ENCODE measurements around the gene TRIB2. TPM values are rescaled to one million over a fixed set of nuclear protein-coding genes. Genes with fewer than 3 reads are reported as not detected.

Gene TRIB2
- polyA plus RNA-seq, 1 of the 3 experiments (the other 2 are of a cell fraction): 27.5 TPM

DNA sequence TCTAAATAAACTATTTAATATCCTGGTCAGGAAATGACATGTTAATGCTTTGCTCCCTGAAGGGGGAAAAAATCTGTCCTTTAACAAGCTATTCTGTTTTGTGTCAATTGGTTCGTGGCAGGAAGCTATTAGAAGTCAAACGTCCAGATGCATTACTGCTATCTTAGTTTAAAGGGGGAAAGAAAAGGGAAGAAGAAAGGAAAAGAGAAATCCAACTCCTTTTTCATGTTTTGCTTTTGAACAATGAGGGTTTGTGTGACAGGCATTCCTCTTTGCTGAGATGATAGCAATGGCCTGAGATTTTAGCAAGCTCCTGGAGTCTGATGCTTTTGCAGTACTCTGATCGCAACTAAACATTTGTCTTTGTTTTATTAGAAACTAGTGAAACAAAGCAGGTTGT lies 24.6 kb downstream of the TRIB2 start:
- peaks cover 37 to 56% of the 10 kb centered on the region in 2 experiments for H3K36me3 ChIP-seq (replicated peaks in 1 of 2; ENCODE audit: control insufficient read depth in 1 of 2, insufficient read depth in 2 of 2, low read length in 1 of 2)
- H3K4me2 ChIP-seq: no peak overlapping the region
- H3K27ac ChIP-seq (ENCODE audit: low read depth in 2 of 2, low read length in 1 of 2): peak overlapping the region; percentile 13 to 64; a peak in 3 of 4 replicates
- H3K9me2 ChIP-seq: no peaks in the 10 kb centered on the region
- H3K4me3 ChIP-seq (ENCODE audit: low read depth in 2 of 2, low read length in 1 of 2): no peak overlapping the region
- H3F3A ChIP-seq (replicated peaks; ENCODE audit: insufficient read depth): peaks cover 13% of the 10 kb centered on the region
- peak; percentile 49 for DNase-seq
- TF ChIP-seq SIN3A (IDR thresholded peaks at IDR 0.05; ENCODE audit: borderline replicate concordance, low read depth, low read length): 0 out of 2 replicates have a peak, but pooled peaks have one; percentile 30
- TF ChIP-seq FOSL2 (IDR thresholded peaks at IDR 0.05; ENCODE audit: borderline replicate concordance, low read depth): no peak
- peak; percentile 53 for TF ChIP-seq TCF12 (IDR thresholded peaks at IDR 0.05)
- TF ChIP-seq EP300 (IDR thresholded peaks at IDR 0.05; ENCODE audit: borderline replicate concordance in 1 of 2, low read depth in 1 of 2, low read length in 1 of 2): peak in 1 of 2 experiments; percentile 63; a peak in 3 of 4 replicates
- TF ChIP-seq, protein P1, sequence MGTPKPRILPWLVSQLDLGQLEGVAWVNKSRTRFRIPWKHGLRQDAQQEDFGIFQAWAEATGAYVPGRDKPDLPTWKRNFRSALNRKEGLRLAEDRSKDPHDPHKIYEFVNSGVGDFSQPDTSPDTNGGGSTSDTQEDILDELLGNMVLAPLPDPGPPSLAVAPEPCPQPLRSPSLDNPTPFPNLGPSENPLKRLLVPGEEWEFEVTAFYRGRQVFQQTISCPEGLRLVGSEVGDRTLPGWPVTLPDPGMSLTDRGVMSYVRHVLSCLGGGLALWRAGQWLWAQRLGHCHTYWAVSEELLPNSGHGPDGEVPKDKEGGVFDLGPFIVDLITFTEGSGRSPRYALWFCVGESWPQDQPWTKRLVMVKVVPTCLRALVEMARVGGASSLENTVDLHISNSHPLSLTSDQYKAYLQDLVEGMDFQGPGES (IDR thresholded peaks at IDR 0.05; ENCODE audit: low read depth, low read length): no peak
- TF ChIP-seq, protein P2, sequence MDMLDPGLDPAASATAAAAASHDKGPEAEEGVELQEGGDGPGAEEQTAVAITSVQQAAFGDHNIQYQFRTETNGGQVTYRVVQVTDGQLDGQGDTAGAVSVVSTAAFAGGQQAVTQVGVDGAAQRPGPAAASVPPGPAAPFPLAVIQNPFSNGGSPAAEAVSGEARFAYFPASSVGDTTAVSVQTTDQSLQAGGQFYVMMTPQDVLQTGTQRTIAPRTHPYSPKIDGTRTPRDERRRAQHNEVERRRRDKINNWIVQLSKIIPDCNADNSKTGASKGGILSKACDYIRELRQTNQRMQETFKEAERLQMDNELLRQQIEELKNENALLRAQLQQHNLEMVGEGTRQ (IDR thresholded peaks at IDR 0.05; ENCODE audit: borderline replicate concordance, low read depth, low read length): no peak
- no peak for TF ChIP-seq ZBTB33 (IDR thresholded peaks at IDR 0.05; ENCODE audit: borderline replicate concordance, low read depth)
- no peak for TF ChIP-seq RFX5 (IDR thresholded peaks at IDR 0.05; ENCODE audit: low read length)
- TF ChIP-seq, protein P3, sequence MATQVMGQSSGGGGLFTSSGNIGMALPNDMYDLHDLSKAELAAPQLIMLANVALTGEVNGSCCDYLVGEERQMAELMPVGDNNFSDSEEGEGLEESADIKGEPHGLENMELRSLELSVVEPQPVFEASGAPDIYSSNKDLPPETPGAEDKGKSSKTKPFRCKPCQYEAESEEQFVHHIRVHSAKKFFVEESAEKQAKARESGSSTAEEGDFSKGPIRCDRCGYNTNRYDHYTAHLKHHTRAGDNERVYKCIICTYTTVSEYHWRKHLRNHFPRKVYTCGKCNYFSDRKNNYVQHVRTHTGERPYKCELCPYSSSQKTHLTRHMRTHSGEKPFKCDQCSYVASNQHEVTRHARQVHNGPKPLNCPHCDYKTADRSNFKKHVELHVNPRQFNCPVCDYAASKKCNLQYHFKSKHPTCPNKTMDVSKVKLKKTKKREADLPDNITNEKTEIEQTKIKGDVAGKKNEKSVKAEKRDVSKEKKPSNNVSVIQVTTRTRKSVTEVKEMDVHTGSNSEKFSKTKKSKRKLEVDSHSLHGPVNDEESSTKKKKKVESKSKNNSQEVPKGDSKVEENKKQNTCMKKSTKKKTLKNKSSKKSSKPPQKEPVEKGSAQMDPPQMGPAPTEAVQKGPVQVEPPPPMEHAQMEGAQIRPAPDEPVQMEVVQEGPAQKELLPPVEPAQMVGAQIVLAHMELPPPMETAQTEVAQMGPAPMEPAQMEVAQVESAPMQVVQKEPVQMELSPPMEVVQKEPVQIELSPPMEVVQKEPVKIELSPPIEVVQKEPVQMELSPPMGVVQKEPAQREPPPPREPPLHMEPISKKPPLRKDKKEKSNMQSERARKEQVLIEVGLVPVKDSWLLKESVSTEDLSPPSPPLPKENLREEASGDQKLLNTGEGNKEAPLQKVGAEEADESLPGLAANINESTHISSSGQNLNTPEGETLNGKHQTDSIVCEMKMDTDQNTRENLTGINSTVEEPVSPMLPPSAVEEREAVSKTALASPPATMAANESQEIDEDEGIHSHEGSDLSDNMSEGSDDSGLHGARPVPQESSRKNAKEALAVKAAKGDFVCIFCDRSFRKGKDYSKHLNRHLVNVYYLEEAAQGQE (IDR thresholded peaks at IDR 0.05; ENCODE audit: low read depth, low read length): no peak
- TF ChIP-seq ELF1 (IDR thresholded peaks at IDR 0.05): no peak
- TF ChIP-seq, protein P4, sequence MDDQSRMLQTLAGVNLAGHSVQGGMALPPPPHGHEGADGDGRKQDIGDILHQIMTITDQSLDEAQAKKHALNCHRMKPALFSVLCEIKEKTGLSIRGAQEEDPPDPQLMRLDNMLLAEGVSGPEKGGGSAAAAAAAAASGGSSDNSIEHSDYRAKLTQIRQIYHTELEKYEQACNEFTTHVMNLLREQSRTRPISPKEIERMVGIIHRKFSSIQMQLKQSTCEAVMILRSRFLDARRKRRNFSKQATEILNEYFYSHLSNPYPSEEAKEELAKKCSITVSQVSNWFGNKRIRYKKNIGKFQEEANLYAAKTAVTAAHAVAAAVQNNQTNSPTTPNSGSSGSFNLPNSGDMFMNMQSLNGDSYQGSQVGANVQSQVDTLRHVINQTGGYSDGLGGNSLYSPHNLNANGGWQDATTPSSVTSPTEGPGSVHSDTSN (IDR thresholded peaks at IDR 0.05): peak; percentile 40; the same call in 1 of the 2 replicates
- no peak for TF ChIP-seq RXRA (IDR thresholded peaks at IDR 0.05; ENCODE audit: borderline replicate concordance, low read depth)
- no peak for TF ChIP-seq RCOR1 (IDR thresholded peaks at IDR 0.05; ENCODE audit: low read length)
- no peak for TF ChIP-seq GABPA (IDR thresholded peaks at IDR 0.05; ENCODE audit: low read depth)
- no peak for TF ChIP-seq MXI1 (IDR thresholded peaks at IDR 0.05; ENCODE audit: low read depth, low read length)
- no peak for TF ChIP-seq TAF1 (IDR thresholded peaks at IDR 0.05; ENCODE audit: borderline replicate concordance, low read depth, low read length)
- no peak for TF ChIP-seq RAD21 (IDR thresholded peaks at IDR 0.05; ENCODE audit: low read length)
- no peak for TF ChIP-seq YY1 (IDR thresholded peaks at IDR 0.05; ENCODE audit: low read depth)
- no peak for TF ChIP-seq NRF1 (IDR thresholded peaks at IDR 0.05; ENCODE audit: low read depth, low read length)
- TF ChIP-seq EZH2phosphoT487 (IDR thresholded peaks at IDR 0.05; ENCODE audit: borderline replicate concordance, low read depth): no peak
- no peak for TF ChIP-seq CHD2 (IDR thresholded peaks at IDR 0.05; ENCODE audit: low read length, partially characterized antibody)
- TF ChIP-seq JUND (IDR thresholded peaks at IDR 0.05): 0 out of 2 replicates have a peak, but pooled peaks have one; percentile 10
- no peak for TF ChIP-seq FOXJ3 (CRISPR knock-in tag; IDR thresholded peaks at IDR 0.05)
- TF ChIP-seq NFIC (IDR thresholded peaks at IDR 0.05; ENCODE audit: borderline replicate concordance): no peak
- no peaks in the 10 kb centered on the region for H3K9me3 ChIP-seq
- H2AFZ ChIP-seq (ENCODE audit: low read depth): no peak overlapping the region
- peaks cover 10 to 16% of the 10 kb centered on the region in 2 experiments; a peak in 2 of 4 replicates for H3K4me1 ChIP-seq (ENCODE audit: control insufficient read depth in 1 of 2, insufficient read depth in 2 of 2, low read depth in 1 of 2, low read length in 1 of 2)
- POLR2A ChIA-PET: interaction anchor here (0.6 to 1.2 kb wide), 2 partner anchors 14 to 24 kb away, joined by 3 read pairs; no protein-coding TSS in a partner anchor
- peaks cover 71% of the 10 kb centered on the region for H4K20me1 ChIP-seq (ENCODE audit: insufficient read depth)
- CTCF ChIA-PET: interaction anchor here (0.8 to 3.7 kb wide), 8 partner anchors 11 to 912 kb away, joined by 3 to 22 read pairs (median 4); partner anchors contain the start of gene TRIB2
- peaks cover 39% of the 10 kb centered on the region for H3K79me2 ChIP-seq (ENCODE audit: insufficient read depth)
- no peak overlapping the region for H3K9ac ChIP-seq
- no peaks in the 10 kb centered on the region for H3K27me3 ChIP-seq (ENCODE audit: insufficient read depth)
- WGBS (ENCODE audit: low lambda C conversion rate): 45% methylated on average over 3 of the region's 3 CpGs
